Measurements from ENCODE around the gene LHX8. TPM values are rescaled to one million over a fixed set of nuclear protein-coding genes. Genes with fewer than 3 reads are reported as not detected.
"Not testable (repeated sequence)": the region's sequence is repeated elsewhere in the genome, so short reads cannot be mapped to it uniquely, and the experiment has no call there.

Gene LHX8
- total and polyA plus RNA-seq, 10 of the 15 experiments (the other 5 are each of a cell fraction or from before 2014, with no cell fraction given), result not detected

GRCh38 chr1:75100481-75101092 is 33.6 kb upstream of the LHX8 start:
- in situ Hi-C loops (cut with MboI), result no loop called here
- H3K79me2 ChIP-seq (ENCODE audit: control insufficient read depth, insufficient read depth, low read length), result no peaks in the 10 kb centered on the region
- CTCF ChIA-PET, result no interaction called here
- POLR2A ChIA-PET, result no interaction called here
- no peak for DNase-seq (ENCODE audit: low read depth, low spot score)
- no peaks in the 10 kb centered on the region for H3K9me3 ChIP-seq (replicated peaks; ENCODE audit: control insufficient read depth, insufficient read depth, low read length)
- no peaks in the 10 kb centered on the region for H3K27me3 ChIP-seq (replicated peaks in 1 of 2; ENCODE audit: control insufficient read depth in 2 of 2, insufficient read depth in 2 of 2, low read length in 1 of 2)
- no peaks in the 10 kb centered on the region for H3K4me1 ChIP-seq (ENCODE audit: control insufficient read depth, insufficient read depth, low read length)
- no peak for ATAC-seq
- TF ChIP-seq ASH2L (IDR thresholded peaks at IDR 0.05; ENCODE audit: borderline replicate concordance, low read depth) (no peak), KAT2A (conservative IDR thresholded peaks at IDR 0.05; ENCODE audit: control insufficient read depth, low read depth, low read length) (no peak), MEF2A (IDR thresholded peaks at IDR 0.05; ENCODE audit: insufficient read depth, low read depth, low read length) (no peak), POU2F2 (IDR thresholded peaks at IDR 0.05; ENCODE audit: borderline replicate concordance, low read depth, low read length) (no peak), POLR2A (IDR thresholded peaks at IDR 0.05; ENCODE audit: low read depth, low read length) (no peak)
- FAIRE-seq, result no peak
- no peak overlapping the region for H3K9ac ChIP-seq (ENCODE audit: control insufficient read depth, insufficient read depth, low read length)
- no peak overlapping the region for H3K4me3 ChIP-seq
- no peak overlapping the region for H2AFZ ChIP-seq (ENCODE audit: control insufficient read depth, low read depth, low read length)
- H4K20me1 ChIP-seq (ENCODE audit: control insufficient read depth, insufficient read depth), result no peaks in the 10 kb centered on the region
- SMC1A ChIA-PET (ENCODE audit: uncharacterized antibody, unreplicated experiment), result interaction anchor here (1.1 kb wide), 1 partner anchor 20 kb away, joined by 3 read pairs; no protein-coding TSS in a partner anchor
- RAD21 ChIA-PET (ENCODE audit: unreplicated experiment), result no interaction called here
- BruUV-seq (replicated peaks), result no TSS peak
- no peaks in the 10 kb centered on the region for H3K36me3 ChIP-seq (ENCODE audit: control insufficient read depth in 2 of 2, insufficient read depth in 2 of 2, low read length in 1 of 2)
- WGBS (ENCODE audit: insufficient coverage, insufficient replicate concordance, low lambda C conversion rate, missing lambda C conversion rate), result 27% methylated on average over 10 of the region's 10 CpGs
- no peak overlapping the region for H3K4me2 ChIP-seq (ENCODE audit: control insufficient read depth, insufficient read depth)
- no peak overlapping the region for H3K27ac ChIP-seq (ENCODE audit: control insufficient read depth, insufficient read depth)
- intact Hi-C loops (cut with micrococcal nuclease; ENCODE audit: unreplicated experiment), result no loop called here

- H3K36me3 ChIP-seq (ENCODE audit: control insufficient read depth in 2 of 2, insufficient read depth in 2 of 2, low read length in 1 of 2); H3K4me1 ChIP-seq (ENCODE audit: control insufficient read depth, insufficient read depth, low read length); BruUV-seq (replicated peaks); ATAC-seq; H3K4me2 ChIP-seq (ENCODE audit: control insufficient read depth, insufficient read depth); in situ Hi-C loops (cut with MboI); H3K79me2 ChIP-seq (ENCODE audit: control insufficient read depth, insufficient read depth, low read length); intact Hi-C loops (cut with micrococcal nuclease; ENCODE audit: unreplicated experiment); H3K9me3 ChIP-seq (replicated peaks; ENCODE audit: control insufficient read depth, insufficient read depth, low read length); H4K20me1 ChIP-seq (ENCODE audit: control insufficient read depth, insufficient read depth); H2AFZ ChIP-seq (ENCODE audit: control insufficient read depth, low read depth, low read length); H3K4me3 ChIP-seq; H3K9ac ChIP-seq (ENCODE audit: control insufficient read depth, insufficient read depth, low read length); POLR2A ChIA-PET; H3K27ac ChIP-seq (ENCODE audit: control insufficient read depth, insufficient read depth); SMC1A ChIA-PET (ENCODE audit: uncharacterized antibody, unreplicated experiment); RAD21 ChIA-PET (ENCODE audit: unreplicated experiment); H3K27me3 ChIP-seq (replicated peaks in 1 of 2; ENCODE audit: control insufficient read depth in 2 of 2, insufficient read depth in 2 of 2, low read length in 1 of 2); FAIRE-seq; DNase-seq (ENCODE audit: low read depth, low spot score); CTCF ChIA-PET: not testable (repeated sequence)
- WGBS (ENCODE audit: insufficient coverage, insufficient replicate concordance, low lambda C conversion rate, missing lambda C conversion rate), result 55% methylated on average over 24 of the region's 26 CpGs
Measured at GRCh38 chr1:75112362-75112951, 21.7 kb upstream of the LHX8 start.
